Measurements from ENCODE around the gene GRHL3.

GRHL3 gene

DNA sequence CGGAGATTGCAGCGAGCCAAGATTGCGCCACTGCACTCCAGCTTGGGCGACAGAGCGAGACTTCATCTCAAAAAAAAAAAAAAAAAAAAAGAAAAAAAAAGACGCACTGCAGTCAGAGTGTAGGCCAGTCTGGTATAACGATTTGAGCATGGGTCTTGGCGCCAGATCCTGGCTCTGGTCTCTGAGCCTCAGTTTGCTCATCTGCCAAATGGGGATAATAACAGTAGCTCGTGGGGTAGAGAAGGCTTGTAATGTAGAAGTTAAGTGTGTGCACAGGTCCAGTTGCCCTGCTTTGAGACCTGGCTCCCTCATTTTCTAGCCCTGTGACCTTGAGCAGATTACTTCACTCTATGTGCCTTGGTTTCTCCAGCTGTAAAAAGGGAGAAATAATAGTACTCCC, 26.3 kb upstream of the GRHL3 start:
- H3K36me3 ChIP-seq (ENCODE audit: control insufficient read depth, insufficient read depth, low read length) = no peaks in the 10 kb centered on the region
- no peak overlapping the region for H3K27ac ChIP-seq (ENCODE audit: insufficient read depth, low read length, poor library complexity, severe bottlenecking)
- H3K9me3 ChIP-seq (ENCODE audit: control insufficient read depth, low read length) = no peaks in the 10 kb centered on the region
- H3K4me3 ChIP-seq (ENCODE audit: insufficient read depth, low read depth, low read length, poor library complexity, severe bottlenecking) = no peak overlapping the region
- no peaks in the 10 kb centered on the region for H3K27me3 ChIP-seq (replicated peaks; ENCODE audit: control insufficient read depth, insufficient read depth, low read length, poor library complexity, severe bottlenecking)
- no peak for DNase-seq
- no peaks in the 10 kb centered on the region for H3K4me1 ChIP-seq (ENCODE audit: control insufficient read depth, insufficient read depth, low read length, poor library complexity, severe bottlenecking)

DNA sequence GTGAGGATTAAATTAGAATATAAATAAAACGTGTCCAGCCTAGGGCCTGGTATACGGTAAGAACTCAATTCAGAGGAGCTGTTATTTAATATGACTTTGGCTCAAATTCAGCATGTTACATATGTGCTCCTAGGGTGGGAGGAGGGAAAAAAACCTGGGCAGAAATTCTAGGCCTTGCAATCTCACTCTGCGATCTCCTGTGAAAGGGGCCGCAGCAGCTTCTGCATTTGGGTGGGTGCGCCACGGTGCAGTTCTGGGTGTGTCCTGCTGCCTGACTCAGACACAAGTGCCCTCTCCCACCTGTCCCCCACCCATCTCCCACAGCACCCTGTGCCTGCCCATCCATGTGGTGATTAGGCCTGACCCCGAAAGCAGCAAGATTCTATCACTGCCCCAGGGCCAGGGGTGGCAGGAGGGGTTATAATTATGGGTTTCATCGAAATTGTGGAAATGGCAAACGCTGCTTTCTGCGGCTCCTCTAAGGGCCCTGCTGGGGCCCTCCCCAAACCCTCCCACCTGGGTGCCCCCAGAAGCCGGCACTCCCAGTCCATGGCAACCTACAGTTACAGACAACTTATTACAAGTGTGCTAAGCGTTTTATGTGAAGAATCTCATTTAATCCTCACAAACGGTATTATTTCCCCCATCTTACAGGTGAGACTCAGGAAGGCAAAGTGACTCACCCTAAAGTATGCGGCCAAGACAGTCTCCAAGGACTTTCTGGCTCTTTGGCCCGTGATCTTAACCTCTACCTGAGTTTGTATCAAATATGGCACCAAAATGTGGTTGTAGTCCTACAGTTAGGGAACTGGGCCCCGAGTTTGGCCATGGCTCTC, 25.5 kb upstream of the GRHL3 start:
- H3K4me3 ChIP-seq (ENCODE audit: insufficient read depth, low read depth, low read length, poor library complexity, severe bottlenecking) = no peak overlapping the region
- H3K27ac ChIP-seq (ENCODE audit: insufficient read depth, low read length, poor library complexity, severe bottlenecking) = no peak overlapping the region
- DNase-seq = no peak
- H3K4me1 ChIP-seq (ENCODE audit: control insufficient read depth, insufficient read depth, low read length, poor library complexity, severe bottlenecking) = no peaks in the 10 kb centered on the region
- no peaks in the 10 kb centered on the region for H3K36me3 ChIP-seq (ENCODE audit: control insufficient read depth, insufficient read depth, low read length)
- no peaks in the 10 kb centered on the region for H3K9me3 ChIP-seq (ENCODE audit: control insufficient read depth, low read length)
- no peaks in the 10 kb centered on the region for H3K27me3 ChIP-seq (replicated peaks; ENCODE audit: control insufficient read depth, insufficient read depth, low read length, poor library complexity, severe bottlenecking)

DNA sequence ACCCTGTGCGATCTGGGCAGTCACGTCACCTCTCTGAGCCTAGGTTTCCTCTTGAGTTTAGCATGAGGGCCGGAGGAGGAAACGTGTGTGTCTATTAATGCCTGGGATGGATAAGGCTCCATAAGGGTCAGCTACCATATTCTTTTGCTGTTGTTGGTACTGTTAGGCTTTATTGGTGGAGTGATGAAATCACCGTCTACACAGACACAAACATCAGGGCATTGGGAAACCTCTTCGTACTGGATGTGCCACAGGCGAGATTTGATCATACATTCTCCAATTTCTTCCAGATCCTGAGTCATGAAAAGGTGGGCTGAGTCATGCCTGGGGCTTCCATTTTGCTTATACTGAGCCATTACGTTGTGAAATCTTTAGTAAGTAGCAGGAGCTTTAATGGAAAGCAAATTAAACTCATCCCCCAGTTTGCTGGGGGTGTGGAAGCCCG, 24.9 kb upstream of the GRHL3 start:
- DNase-seq = no peak
- Histone ChIP-seq H3K36me3 (ENCODE audit: control insufficient read depth, insufficient read depth, low read length) (no peaks in the 10 kb centered on the region), H3K27me3 (replicated peaks; ENCODE audit: control insufficient read depth, insufficient read depth, low read length, poor library complexity, severe bottlenecking) (no peaks in the 10 kb centered on the region), H3K4me3 (ENCODE audit: insufficient read depth, low read depth, low read length, poor library complexity, severe bottlenecking) (no peak overlapping the region), H3K27ac (ENCODE audit: insufficient read depth, low read length, poor library complexity, severe bottlenecking) (no peak overlapping the region), H3K9me3 (ENCODE audit: control insufficient read depth, low read length) (no peaks in the 10 kb centered on the region), H3K4me1 (ENCODE audit: control insufficient read depth, insufficient read depth, low read length, poor library complexity, severe bottlenecking) (no peaks in the 10 kb centered on the region)

DNA sequence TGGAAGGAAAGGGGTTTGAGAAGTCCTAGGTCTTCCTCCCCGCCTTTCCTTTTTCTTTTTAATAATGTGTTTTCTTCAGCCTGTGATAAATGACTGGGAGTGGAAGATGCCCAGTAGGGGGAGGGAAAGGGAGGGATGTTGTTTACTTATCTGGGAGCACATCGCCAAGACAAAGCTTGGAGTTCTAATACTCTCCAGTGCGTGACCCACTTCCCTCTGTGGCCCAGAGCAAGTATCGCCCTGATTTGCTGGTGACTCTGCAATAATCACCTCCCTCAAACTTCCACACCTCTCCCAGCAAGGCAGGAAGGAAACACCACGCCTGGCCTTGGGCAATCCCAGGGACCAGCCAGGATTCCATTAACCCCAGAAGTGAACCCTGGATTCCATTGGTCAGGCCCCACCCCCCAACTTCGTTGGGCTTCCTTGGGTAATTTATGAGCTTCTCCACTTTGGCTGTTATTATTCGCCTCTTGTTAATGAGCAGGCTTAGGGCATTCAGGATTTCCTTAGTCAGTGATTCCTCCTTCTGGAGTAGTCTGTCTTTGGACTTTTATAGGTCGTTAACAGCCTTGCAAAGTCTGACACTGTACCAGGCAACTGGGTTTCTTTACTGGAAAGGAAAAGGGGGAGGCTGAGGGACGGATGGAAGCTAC, 24.3 kb upstream of the GRHL3 start:
- Histone ChIP-seq H3K4me3 (ENCODE audit: insufficient read depth, low read depth, low read length, poor library complexity, severe bottlenecking) (no peak overlapping the region), H3K4me1 (ENCODE audit: control insufficient read depth, insufficient read depth, low read length, poor library complexity, severe bottlenecking) (no peaks in the 10 kb centered on the region), H3K9me3 (ENCODE audit: control insufficient read depth, low read length) (no peaks in the 10 kb centered on the region), H3K27me3 (replicated peaks; ENCODE audit: control insufficient read depth, insufficient read depth, low read length, poor library complexity, severe bottlenecking) (no peaks in the 10 kb centered on the region), H3K36me3 (ENCODE audit: control insufficient read depth, insufficient read depth, low read length) (no peaks in the 10 kb centered on the region), H3K27ac (ENCODE audit: insufficient read depth, low read length, poor library complexity, severe bottlenecking) (no peak overlapping the region)
- DNase-seq = no peak

DNA sequence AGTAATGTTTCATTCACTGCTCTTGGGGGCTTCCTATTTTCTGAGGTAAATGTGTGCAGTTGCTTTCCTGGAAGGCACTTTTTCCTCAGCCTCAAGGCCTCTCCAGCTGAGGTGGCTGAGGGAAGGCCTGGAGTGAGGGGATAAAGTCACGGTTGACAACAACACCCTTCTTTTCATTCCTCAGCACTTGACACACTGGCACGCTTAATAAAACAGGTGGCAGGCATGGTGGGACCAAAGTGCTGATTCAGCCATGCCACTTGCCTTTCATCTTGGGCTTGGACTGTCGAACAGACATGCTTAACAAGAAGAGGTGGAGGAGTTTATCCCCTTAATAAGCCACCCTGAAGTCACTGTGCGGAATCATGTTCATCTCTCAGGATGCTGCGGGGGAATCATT, 23.6 kb upstream of the GRHL3 start:
- H3K9me3 ChIP-seq (ENCODE audit: control insufficient read depth, low read length) = no peaks in the 10 kb centered on the region
- no peak overlapping the region for H3K4me3 ChIP-seq (ENCODE audit: insufficient read depth, low read depth, low read length, poor library complexity, severe bottlenecking)
- no peaks in the 10 kb centered on the region for H3K36me3 ChIP-seq (ENCODE audit: control insufficient read depth, insufficient read depth, low read length)
- H3K27ac ChIP-seq (ENCODE audit: insufficient read depth, low read length, poor library complexity, severe bottlenecking) = no peak overlapping the region
- no peak for DNase-seq
- no peaks in the 10 kb centered on the region for H3K27me3 ChIP-seq (replicated peaks; ENCODE audit: control insufficient read depth, insufficient read depth, low read length, poor library complexity, severe bottlenecking)
- no peaks in the 10 kb centered on the region for H3K4me1 ChIP-seq (ENCODE audit: control insufficient read depth, insufficient read depth, low read length, poor library complexity, severe bottlenecking)

GRCh38 chr1:24297187-24297851, 21.8 kb upstream of the GRHL3 start:
- no peak for DNase-seq
- Histone ChIP-seq H3K4me3 (ENCODE audit: insufficient read depth, low read depth, low read length, poor library complexity, severe bottlenecking) (no peak overlapping the region), H3K27ac (ENCODE audit: insufficient read depth, low read length, poor library complexity, severe bottlenecking) (no peak overlapping the region), H3K27me3 (replicated peaks; ENCODE audit: control insufficient read depth, insufficient read depth, low read length, poor library complexity, severe bottlenecking) (no peaks in the 10 kb centered on the region), H3K36me3 (ENCODE audit: control insufficient read depth, insufficient read depth, low read length) (no peaks in the 10 kb centered on the region), H3K9me3 (ENCODE audit: control insufficient read depth, low read length) (no peaks in the 10 kb centered on the region), H3K4me1 (ENCODE audit: control insufficient read depth, insufficient read depth, low read length, poor library complexity, severe bottlenecking) (no peaks in the 10 kb centered on the region)

DNA sequence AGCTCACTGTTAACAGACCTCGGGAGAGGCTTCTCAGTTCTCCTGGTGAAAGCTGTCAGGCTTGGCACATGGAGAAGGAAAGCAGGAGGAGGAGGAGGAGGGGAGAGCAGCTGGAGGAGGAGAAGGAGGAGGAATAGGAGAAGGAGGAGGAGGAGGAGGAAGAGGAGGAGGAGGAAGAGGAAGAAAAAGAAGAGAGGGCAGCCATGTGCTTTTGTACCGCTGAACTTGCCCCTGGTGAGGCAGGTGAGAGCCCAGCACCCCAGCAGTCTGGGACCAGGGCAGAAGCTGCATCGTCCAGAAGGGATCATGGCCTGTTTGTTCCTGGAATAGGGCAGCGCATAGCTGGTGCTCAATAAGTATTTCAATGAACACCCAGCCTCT, 21.3 kb upstream of the GRHL3 start:
- Histone ChIP-seq H3K36me3 (ENCODE audit: control insufficient read depth, insufficient read depth, low read length) (no peaks in the 10 kb centered on the region), H3K9me3 (ENCODE audit: control insufficient read depth, low read length) (no peaks in the 10 kb centered on the region), H3K4me3 (ENCODE audit: insufficient read depth, low read depth, low read length, poor library complexity, severe bottlenecking) (no peak overlapping the region), H3K27ac (ENCODE audit: insufficient read depth, low read length, poor library complexity, severe bottlenecking) (no peak overlapping the region), H3K27me3 (replicated peaks; ENCODE audit: control insufficient read depth, insufficient read depth, low read length, poor library complexity, severe bottlenecking) (no peaks in the 10 kb centered on the region), H3K4me1 (ENCODE audit: control insufficient read depth, insufficient read depth, low read length, poor library complexity, severe bottlenecking) (no peaks in the 10 kb centered on the region)
- no peak for DNase-seq

GRCh38 chr1:24298606-24299005, 20.6 kb upstream of the GRHL3 start:
- no peak overlapping the region for H3K27ac ChIP-seq (ENCODE audit: insufficient read depth, low read length, poor library complexity, severe bottlenecking)
- H3K36me3 ChIP-seq (ENCODE audit: control insufficient read depth, insufficient read depth, low read length) = no peaks in the 10 kb centered on the region
- H3K4me3 ChIP-seq (ENCODE audit: insufficient read depth, low read depth, low read length, poor library complexity, severe bottlenecking) = no peak overlapping the region
- H3K9me3 ChIP-seq (ENCODE audit: control insufficient read depth, low read length) = no peaks in the 10 kb centered on the region
- H3K27me3 ChIP-seq (replicated peaks; ENCODE audit: control insufficient read depth, insufficient read depth, low read length, poor library complexity, severe bottlenecking) = no peaks in the 10 kb centered on the region
- H3K4me1 ChIP-seq (ENCODE audit: control insufficient read depth, insufficient read depth, low read length, poor library complexity, severe bottlenecking) = no peaks in the 10 kb centered on the region
- no peak for DNase-seq

DNA sequence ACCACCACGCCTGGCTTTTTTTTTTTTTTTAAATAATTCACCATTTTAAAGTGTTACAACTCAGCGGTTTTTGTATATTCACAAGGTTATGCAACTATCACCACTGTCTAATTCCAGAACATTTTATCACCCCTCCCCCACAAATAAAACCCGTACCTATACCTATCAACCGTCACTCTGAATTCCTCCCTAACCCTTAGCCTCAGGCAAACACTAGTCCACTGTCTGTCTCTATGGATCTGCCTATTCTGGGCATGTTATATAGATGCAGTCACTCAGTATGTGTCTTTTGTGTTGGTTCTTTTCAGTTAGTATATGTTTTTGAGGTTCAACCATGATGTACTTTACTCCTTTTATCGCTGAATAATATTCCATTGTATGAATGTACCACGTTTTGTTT, 19.3 kb upstream of the GRHL3 start:
- H3K4me1 ChIP-seq (ENCODE audit: control insufficient read depth, insufficient read depth, low read length, poor library complexity, severe bottlenecking) = no peaks in the 10 kb centered on the region
- H3K27ac ChIP-seq (ENCODE audit: insufficient read depth, low read length, poor library complexity, severe bottlenecking) = no peak overlapping the region
- no peaks in the 10 kb centered on the region for H3K9me3 ChIP-seq (ENCODE audit: control insufficient read depth, low read length)
- no peak overlapping the region for H3K4me3 ChIP-seq (ENCODE audit: insufficient read depth, low read depth, low read length, poor library complexity, severe bottlenecking)
- no peaks in the 10 kb centered on the region for H3K36me3 ChIP-seq (ENCODE audit: control insufficient read depth, insufficient read depth, low read length)
- no peak for DNase-seq
- no peaks in the 10 kb centered on the region for H3K27me3 ChIP-seq (replicated peaks; ENCODE audit: control insufficient read depth, insufficient read depth, low read length, poor library complexity, severe bottlenecking)
